Activated naive CD4-positive, alpha-beta T cell treated with anti-CD3 and anti-CD28 coated beads for 36 hours (primary cell): ENCODE data around the gene CPSF4. TPM values are rescaled to one million over a fixed set of nuclear protein-coding genes. Genes with fewer than 3 reads are reported as not detected.

Experiments used
- CTCF ChIA-PET: fragments of 350-600 bp; sonication (Branson Sonifier 250); formaldehyde crosslinking; loops from one replicate; lab custom pipeline; 2021; ENCODE audit warnings: antibody characterized with exemption; lab: Charles Lee
- DNase-seq: peaks from one replicate; pipeline ENCODE4 v3.0.0-alpha.2; 2020
- H3K27ac Mint-ChIP-seq: one replicate; pipeline ENCODE4 v1.8.0; 2021; ENCODE audit warnings: mild to moderate bottlenecking, mixed read lengths
- H3K27me3 Mint-ChIP-seq: one replicate; pipeline ENCODE4 v1.8.0; 2021; ENCODE audit warnings: low read depth, mixed read lengths
- H3K36me3 Mint-ChIP-seq: one replicate; pipeline ENCODE4 v1.8.0; 2021; ENCODE audit warnings: low read depth, mixed read lengths
- H3K4me1 Mint-ChIP-seq: one replicate; pipeline ENCODE4 v1.8.0; 2021; ENCODE audit warnings: low read depth, mixed read lengths
- H3K4me3 Mint-ChIP-seq: one replicate; pipeline ENCODE4 v1.8.0; 2021; ENCODE audit warnings: mild to moderate bottlenecking, moderate library complexity, mixed read lengths
- H3K9me3 Mint-ChIP-seq: one replicate; pipeline ENCODE4 v1.8.0; 2021; ENCODE audit warnings: mixed read lengths
- intact Hi-C: fragments of 100-400 bp; cut with micrococcal nuclease; formaldehyde crosslinking; loops from one replicate; pipeline ENCODE4 v1.15.1; 2023
- total RNA-seq, 2 experiments: library from RNA; stranded (reverse); gene quantifications; one replicate each; pipeline ENCODE4 v1.2.3, GENCODE V29; 2021

The CPSF4 gene
- total RNA-seq, 2 experiments from 2014 or later = 70.6 to 73.5 TPM

DNA sequence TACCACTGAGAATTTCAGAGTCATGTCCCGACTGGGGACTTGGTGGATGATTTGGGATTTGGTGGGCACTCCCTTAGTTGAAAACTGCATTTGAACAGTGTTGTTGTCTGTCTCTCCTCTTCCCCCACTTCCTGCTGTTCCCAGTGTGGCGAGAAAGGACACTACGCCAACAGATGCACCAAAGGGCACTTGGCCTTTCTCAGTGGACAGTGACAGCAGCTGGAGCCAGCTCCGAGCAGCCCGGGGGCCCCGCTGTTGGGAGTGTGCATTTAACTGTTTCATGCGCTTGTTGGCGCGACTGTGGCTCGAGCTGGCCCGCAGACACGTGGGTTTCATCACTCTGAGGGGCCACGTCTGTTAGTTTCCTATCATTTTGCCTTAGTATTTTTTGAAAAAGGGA is 17.5 kb downstream of the CPSF4 start:
- H3K27me3 Mint-ChIP-seq = no peaks in the 10 kb centered on the region
- intact Hi-C loops = no loop called here
- H3K27ac Mint-ChIP-seq = no peak overlapping the region
- H3K36me3 Mint-ChIP-seq = peaks cover 36% of the 10 kb centered on the region
- H3K4me1 Mint-ChIP-seq = peaks cover 13% of the 10 kb centered on the region
- DNase-seq = no peak
- CTCF ChIA-PET = no interaction called here
- no peaks in the 10 kb centered on the region for H3K9me3 Mint-ChIP-seq
- H3K4me3 Mint-ChIP-seq = no peak overlapping the region

DNA sequence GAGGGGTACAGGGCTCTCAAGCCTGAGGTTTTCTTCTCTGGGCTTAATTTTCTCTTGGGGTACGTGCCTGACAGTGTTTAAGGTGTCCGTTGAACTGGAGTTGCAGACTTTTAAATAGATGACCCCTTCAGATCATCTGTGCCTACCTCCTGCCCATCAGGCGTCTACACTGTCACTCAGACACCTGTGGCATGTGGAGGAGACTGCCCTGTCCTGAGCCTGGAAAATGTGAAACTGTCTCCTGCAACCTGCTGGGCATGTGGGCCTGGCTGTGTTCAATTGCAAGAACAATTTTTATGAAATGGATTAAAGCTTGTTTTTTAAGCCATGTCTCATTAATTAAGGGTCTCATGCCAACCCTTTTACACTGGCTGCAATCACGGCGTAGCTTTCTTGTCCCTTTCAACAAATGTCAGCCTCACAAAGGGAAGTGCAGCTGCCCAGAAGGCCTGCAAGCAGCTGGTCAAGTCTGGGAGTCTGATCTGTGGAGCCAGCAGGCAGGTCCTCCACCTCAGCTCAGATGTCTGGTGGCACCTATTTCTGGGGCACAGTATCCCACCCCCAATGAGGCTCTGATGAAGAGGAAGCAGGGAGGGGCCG is 18.4 kb downstream of the CPSF4 start:
- CTCF ChIA-PET = interaction anchor here (0.5 to 1.0 kb wide), 2 partner anchors 16 to 330 kb away, joined by 3 read pairs; no protein-coding TSS in a partner anchor
- intact Hi-C loops = no loop called here

DNA sequence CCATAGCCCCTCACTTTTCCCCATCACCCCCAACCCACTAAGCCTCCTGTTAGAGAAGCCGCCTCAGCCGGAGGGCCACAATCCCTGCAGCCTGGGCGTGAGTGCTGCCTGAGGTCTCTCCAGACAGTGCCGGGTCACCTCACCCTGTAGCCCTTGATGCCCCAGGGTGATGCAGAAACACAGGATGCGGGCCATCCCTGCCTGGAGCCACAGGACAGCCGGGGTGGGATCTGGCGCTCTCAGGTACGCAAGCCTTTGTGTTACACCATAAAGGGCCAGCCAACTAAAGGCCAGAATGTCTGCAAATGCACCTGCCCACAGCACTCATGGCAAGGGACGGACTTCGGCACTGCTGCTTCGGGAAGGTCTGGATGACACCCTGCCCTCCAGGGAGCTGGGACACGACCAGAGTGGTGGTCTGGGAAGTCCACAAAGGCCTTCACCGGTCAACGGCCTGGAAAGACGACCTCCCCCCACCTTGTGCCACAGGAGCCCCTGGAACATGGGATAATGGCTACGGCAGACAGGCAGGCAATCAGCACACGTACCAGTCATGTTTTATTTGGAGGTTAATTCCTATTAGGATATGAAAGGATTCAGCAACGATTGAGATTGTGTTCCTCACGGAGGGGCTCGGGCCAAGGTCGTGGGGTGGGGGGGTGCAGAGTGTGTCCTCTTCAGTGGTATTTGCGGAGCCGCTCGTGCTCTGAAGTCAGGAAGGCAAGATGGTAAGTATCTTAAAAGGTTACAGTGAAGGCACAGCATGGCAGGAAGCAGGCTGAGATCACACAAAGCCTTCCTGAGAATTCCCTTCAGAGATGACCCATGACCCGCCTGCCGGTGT is 19.1 kb downstream of the CPSF4 start:
- intact Hi-C loops = no loop called here

More for the DNA sequence above, 18.4 kb downstream of the CPSF4 start:
- Mint-ChIP-seq H3K4me1 (peaks cover 16% of the 10 kb centered on the region), H3K4me3 (no peak overlapping the region), H3K27ac (no peak overlapping the region), H3K9me3 (no peaks in the 10 kb centered on the region), H3K36me3 (peaks cover 36% of the 10 kb centered on the region), H3K27me3 (no peaks in the 10 kb centered on the region)
- no peak for DNase-seq

DNA sequence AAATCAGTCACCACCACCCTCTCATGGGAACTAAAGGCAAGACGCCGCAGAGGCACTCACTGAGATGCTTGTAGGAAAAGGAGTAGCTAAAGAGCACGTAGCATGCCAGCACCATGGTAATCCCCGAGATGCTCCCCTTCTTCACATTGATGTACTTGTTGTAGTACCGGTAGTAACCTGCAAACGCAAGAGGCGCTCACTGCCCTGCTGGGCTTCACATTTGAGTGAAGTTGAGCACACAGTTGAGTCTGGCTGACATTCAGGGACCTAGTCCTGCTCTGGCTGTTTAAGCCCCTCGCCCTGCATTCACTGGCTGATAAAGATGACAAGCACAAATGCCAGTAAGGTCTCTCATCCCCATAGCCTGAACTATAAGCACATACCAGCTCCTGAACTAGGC is 20.3 kb downstream of the CPSF4 start:
- CTCF ChIA-PET = interaction anchor here (1.0 kb wide), 1 partner anchor 45 kb away, joined by 3 read pairs; no protein-coding TSS in a partner anchor
- Mint-ChIP-seq H3K9me3 (no peaks in the 10 kb centered on the region), H3K4me3 (no peak overlapping the region), H3K36me3 (peaks cover 41% of the 10 kb centered on the region), H3K27me3 (no peaks in the 10 kb centered on the region), H3K4me1 (peaks cover 26% of the 10 kb centered on the region), H3K27ac (no peak overlapping the region)
- intact Hi-C loops = no loop called here
- DNase-seq = peak; percentile 45

More for the DNA sequence above, 19.1 kb downstream of the CPSF4 start:
- H3K27me3 Mint-ChIP-seq = no peaks in the 10 kb centered on the region
- H3K4me3 Mint-ChIP-seq = no peak overlapping the region
- peak overlapping the region; percentile 59 for H3K27ac Mint-ChIP-seq
- H3K4me1 Mint-ChIP-seq = peaks cover 19% of the 10 kb centered on the region
- CTCF ChIA-PET = interaction anchor here (0.6 to 1.0 kb wide), 3 partner anchors 16 to 149 kb away, joined by 3 to 6 read pairs (median 3); no protein-coding TSS in a partner anchor
- peaks cover 42% of the 10 kb centered on the region for H3K36me3 Mint-ChIP-seq
- H3K9me3 Mint-ChIP-seq = no peaks in the 10 kb centered on the region
- DNase-seq = no peak

- no peaks in the 10 kb centered on the region for H3K9me3 Mint-ChIP-seq
- no peaks in the 10 kb centered on the region for H3K27me3 Mint-ChIP-seq
- CTCF ChIA-PET = no interaction called here
- no peak overlapping the region for H3K4me3 Mint-ChIP-seq
- intact Hi-C loops = no loop called here
- H3K27ac Mint-ChIP-seq = no peak overlapping the region
- no peak for DNase-seq
- H3K4me1 Mint-ChIP-seq = peaks cover 38% of the 10 kb centered on the region
- H3K36me3 Mint-ChIP-seq = peaks cover 43% of the 10 kb centered on the region
Observed at GRCh38 chr7:99460651-99461050, 21.9 kb downstream of the CPSF4 start.

DNA sequence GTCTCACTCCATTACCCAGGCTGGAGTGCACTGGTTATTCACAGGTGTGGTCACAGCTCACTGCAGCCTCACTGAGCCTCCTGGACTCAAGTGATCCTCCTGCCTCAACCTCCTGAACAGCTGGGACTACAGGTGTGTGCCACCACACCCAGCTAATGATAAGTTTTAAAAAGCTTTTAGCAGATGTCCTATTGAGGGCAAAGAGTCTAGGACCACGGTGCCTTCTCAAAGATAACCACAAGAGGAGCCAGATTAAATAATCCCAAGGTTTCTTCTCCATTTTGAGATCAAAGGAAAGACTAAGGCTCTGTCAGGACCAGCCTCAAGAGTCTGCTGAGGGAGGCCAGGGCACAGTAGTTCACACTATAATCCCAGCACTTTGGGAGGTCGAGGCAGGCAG is 22.5 kb downstream of the CPSF4 start:
- peaks cover 41% of the 10 kb centered on the region for H3K4me1 Mint-ChIP-seq
- H3K27me3 Mint-ChIP-seq = no peaks in the 10 kb centered on the region
- intact Hi-C loops = no loop called here
- no peak for DNase-seq
- H3K36me3 Mint-ChIP-seq = peaks cover 44% of the 10 kb centered on the region
- CTCF ChIA-PET = no interaction called here
- H3K4me3 Mint-ChIP-seq = no peak overlapping the region
- H3K9me3 Mint-ChIP-seq = no peaks in the 10 kb centered on the region
- no peak overlapping the region for H3K27ac Mint-ChIP-seq

DNA sequence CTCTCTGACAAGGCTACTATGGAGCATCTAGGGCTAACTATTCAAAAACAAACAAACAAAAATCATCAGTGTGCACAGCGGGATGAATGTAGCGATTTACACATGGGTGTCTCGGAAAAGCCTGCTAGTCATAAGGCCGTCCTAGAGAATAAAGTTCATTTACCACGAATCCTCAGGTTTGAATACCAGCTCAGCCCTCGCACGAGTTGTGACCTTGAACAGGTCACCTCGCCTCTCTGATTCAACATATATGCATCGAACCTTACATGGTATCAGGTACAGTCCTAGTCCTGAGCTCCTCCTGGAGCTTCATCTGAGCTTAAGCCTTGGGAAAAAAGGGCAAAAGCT is 26.7 kb downstream of the CPSF4 start:
- peak; percentile 16 for DNase-seq

GRCh38 chr7:99468336-99468918 is 29.7 kb downstream of the CPSF4 start:
- H3K4me3 Mint-ChIP-seq = no peak overlapping the region
- no peaks in the 10 kb centered on the region for H3K27me3 Mint-ChIP-seq
- intact Hi-C loops = no loop called here
- H3K27ac Mint-ChIP-seq = no peak overlapping the region
- peaks cover 17% of the 10 kb centered on the region for H3K36me3 Mint-ChIP-seq
- no peak for DNase-seq
- H3K9me3 Mint-ChIP-seq = no peaks in the 10 kb centered on the region
- CTCF ChIA-PET = no interaction called here
- H3K4me1 Mint-ChIP-seq = peaks cover 30% of the 10 kb centered on the region

More for the DNA sequence above, 26.7 kb downstream of the CPSF4 start:
- peak overlapping the region; percentile 92 for H3K27ac Mint-ChIP-seq
- intact Hi-C loops = no loop called here
- CTCF ChIA-PET = interaction anchor here (0.6 to 1.2 kb wide), 2 partner anchors 116 to 166 kb away, joined by 3 to 4 read pairs; no protein-coding TSS in a partner anchor
- H3K4me1 Mint-ChIP-seq = peaks cover 32% of the 10 kb centered on the region
- H3K4me3 Mint-ChIP-seq = peak overlapping the region; percentile 90
- no peaks in the 10 kb centered on the region for H3K9me3 Mint-ChIP-seq
- peaks cover 24% of the 10 kb centered on the region for H3K36me3 Mint-ChIP-seq
- H3K27me3 Mint-ChIP-seq = no peaks in the 10 kb centered on the region

DNA sequence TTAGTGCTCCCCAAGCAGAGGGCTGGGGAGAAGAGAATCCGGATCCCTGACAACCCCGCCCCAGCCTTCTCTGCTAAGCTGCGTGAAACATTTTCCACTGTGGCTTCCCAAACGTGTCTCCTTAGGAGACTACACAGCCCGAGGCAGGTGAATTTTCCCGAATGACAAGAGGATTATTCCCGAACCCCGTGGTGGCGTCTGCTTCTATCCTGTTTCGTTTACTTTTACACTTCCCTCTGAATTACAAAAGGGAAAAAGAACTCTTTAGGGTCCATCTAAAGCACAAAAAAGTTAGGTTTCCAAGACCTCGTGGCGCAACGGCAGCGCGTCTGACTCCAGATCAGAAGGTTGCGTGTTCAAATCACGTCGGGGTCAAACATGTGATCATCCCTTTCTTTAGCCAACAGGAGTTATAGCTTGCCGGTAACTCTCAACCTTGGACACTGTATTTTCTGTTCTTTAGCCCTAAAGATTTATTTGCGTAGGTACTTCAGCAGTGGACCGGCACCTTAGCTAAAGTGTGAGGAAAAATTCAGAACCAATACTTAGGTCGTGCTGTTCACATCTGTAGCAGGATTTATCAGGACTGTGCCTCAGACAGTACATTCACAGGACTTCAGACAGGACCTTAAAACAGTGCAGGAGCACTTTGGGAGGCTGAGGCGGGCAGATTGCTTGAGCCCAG is 30.8 kb downstream of the CPSF4 start:
- H3K4me3 Mint-ChIP-seq = no peak overlapping the region
- H3K27me3 Mint-ChIP-seq = no peaks in the 10 kb centered on the region
- intact Hi-C loops = loop anchor here (5.0 kb wide), 1 partner anchor 448 kb away; the partner anchor contains the start of gene TRIM4
- no peak overlapping the region for H3K27ac Mint-ChIP-seq
- DNase-seq = no peak
- peaks cover 29% of the 10 kb centered on the region for H3K4me1 Mint-ChIP-seq
- no peaks in the 10 kb centered on the region for H3K9me3 Mint-ChIP-seq
- H3K36me3 Mint-ChIP-seq = peaks cover 11% of the 10 kb centered on the region
- CTCF ChIA-PET = interaction anchor here (0.7 kb wide), 1 partner anchor 739 kb away, joined by 4 read pairs; no protein-coding TSS in a partner anchor

DNA sequence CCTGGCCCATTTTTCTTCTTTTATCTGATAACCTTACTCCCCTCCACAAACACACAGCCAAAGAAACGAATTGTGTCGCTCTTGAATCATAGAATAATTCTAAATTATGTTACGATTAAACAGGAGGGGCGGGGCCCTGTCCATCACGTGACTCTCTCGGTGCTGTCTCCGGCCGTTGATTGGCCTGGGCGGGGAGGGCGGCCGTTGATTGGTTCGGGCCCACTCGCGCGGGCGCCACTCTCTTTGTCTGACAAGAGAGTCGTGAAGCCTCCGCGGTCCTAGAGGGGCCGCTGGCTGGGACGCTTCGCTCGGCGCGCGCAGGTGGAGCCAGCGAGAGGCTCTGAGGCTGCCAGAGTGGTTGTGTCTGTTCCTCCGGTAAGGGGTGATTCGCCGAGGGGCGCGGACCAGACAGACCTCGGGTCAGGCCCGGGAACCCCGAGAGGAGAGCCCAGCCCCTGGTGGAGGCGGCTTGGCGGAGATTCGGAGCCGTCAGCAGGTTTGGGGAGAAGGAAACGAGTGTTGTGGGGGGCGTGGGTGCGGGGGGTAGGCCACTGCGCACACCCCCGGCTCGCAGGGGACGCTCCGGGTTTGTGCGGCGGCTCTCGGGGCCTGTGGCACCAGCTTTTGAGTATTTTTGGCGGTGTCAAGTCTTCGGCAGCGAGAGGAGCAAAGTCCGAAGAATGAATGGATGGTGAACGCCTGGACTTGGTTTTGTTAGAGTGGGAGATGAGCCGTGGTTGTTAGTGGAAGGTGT is 34.0 kb downstream of the CPSF4 start, which contains the start of gene ZNF789:
Gene ZNF789, plus strand, starts transcription at position 330 of the 754 bp plus-strand sequence. CDS start 3,567 bp downstream, outside the sequence.
- intact Hi-C loops = loop anchor here (1.0 to 5.0 kb wide), 9 partner anchors 27 to 445 kb away; partner anchors contain the start of genes BUD31, CPSF4, PDAP1 and PTCD1
- Mint-ChIP-seq H3K9me3 (no peaks in the 10 kb centered on the region), H3K4me3 (peak within 1 kb of the TSS; percentile 95), H3K4me1 (peaks cover 32% of the 10 kb centered on the region), H3K36me3 (peaks cover 12% of the 10 kb centered on the region), H3K27me3 (no peaks in the 10 kb centered on the region), H3K27ac (peak within 1 kb of the TSS; percentile 83)
- CTCF ChIA-PET = interaction anchor here (1.2 kb wide), 1 partner anchor 15 kb away, joined by 3 read pairs; no protein-coding TSS in a partner anchor
- peak; percentile 99 for DNase-seq

GRCh38 chr7:99473315-99473596 is 34.5 kb downstream of the CPSF4 start:
- H3K36me3 Mint-ChIP-seq = peaks cover 15% of the 10 kb centered on the region
- peak; percentile 42 for DNase-seq
- H3K27ac Mint-ChIP-seq = peak overlapping the region; percentile 83
- peak overlapping the region; percentile 95 for H3K4me3 Mint-ChIP-seq
- no peaks in the 10 kb centered on the region for H3K9me3 Mint-ChIP-seq
- H3K4me1 Mint-ChIP-seq = peaks cover 37% of the 10 kb centered on the region
- H3K27me3 Mint-ChIP-seq = no peaks in the 10 kb centered on the region
- intact Hi-C loops = loop anchor here (2.0 to 5.0 kb wide), 5 partner anchors 34 to 444 kb away; partner anchors contain the start of genes CPSF4, PTCD1, TRIM4 and ZNF655
- CTCF ChIA-PET = interaction anchor here (1.2 kb wide), 1 partner anchor 15 kb away, joined by 3 read pairs; no protein-coding TSS in a partner anchor
